Stimulated activated naive CD8-positive, alpha-beta T cell treated with anti-CD3 and anti-CD28 coated beads, Interleukin-15, Interleukin-2, amounts not matched to agents 100 ng/mL and 50 ng/mL, for 24 hours (primary cell): ENCODE results near the gene KPNA6.

Experiments used
- H3K27ac Mint-ChIP-seq: one replicate; pipeline ENCODE4 v1.8.0; 2021; ENCODE audit warnings: mild to moderate bottlenecking, mixed read lengths
- H3K27me3 Mint-ChIP-seq: one replicate; pipeline ENCODE4 v1.8.0; 2021; ENCODE audit warnings: mixed read lengths
- H3K36me3 Mint-ChIP-seq: one replicate; pipeline ENCODE4 v1.8.0; 2021; ENCODE audit warnings: low read depth, mixed read lengths
- H3K4me1 Mint-ChIP-seq: one replicate; pipeline ENCODE4 v1.8.0; 2021; ENCODE audit warnings: low read depth, mixed read lengths
- H3K4me3 Mint-ChIP-seq: one replicate; pipeline ENCODE4 v1.8.0; 2021; ENCODE audit warnings: mild to moderate bottlenecking, mixed read lengths
- H3K9me3 Mint-ChIP-seq: one replicate; pipeline ENCODE4 v1.8.0; 2021; ENCODE audit warnings: mixed read lengths

Gene KPNA6

GRCh38 chr1:32201011-32201855 is 93.4 kb downstream of the KPNA6 start:
- peak overlapping the region; percentile 75 for H3K4me3 Mint-ChIP-seq
- peak overlapping the region; percentile 87 for H3K27ac Mint-ChIP-seq
- peaks cover 77% of the 10 kb centered on the region for H3K4me1 Mint-ChIP-seq
- H3K36me3 Mint-ChIP-seq, result peaks cover 20% of the 10 kb centered on the region
- no peaks in the 10 kb centered on the region for H3K27me3 Mint-ChIP-seq
- H3K9me3 Mint-ChIP-seq, result no peaks in the 10 kb centered on the region

GRCh38 chr1:32204943-32205361 is 97.1 kb downstream of the KPNA6 start:
- H3K36me3 Mint-ChIP-seq, result peaks cover 6% of the 10 kb centered on the region
- H3K4me3 Mint-ChIP-seq, result peak overlapping the region; percentile 89
- H3K27me3 Mint-ChIP-seq, result no peaks in the 10 kb centered on the region
- H3K27ac Mint-ChIP-seq, result no peak overlapping the region
- H3K4me1 Mint-ChIP-seq, result peaks cover 56% of the 10 kb centered on the region
- H3K9me3 Mint-ChIP-seq, result no peaks in the 10 kb centered on the region

GRCh38 chr1:32205401-32206370 is 97.8 kb downstream of the KPNA6 start, which contains the start of gene IQCC:
Gene IQCC (plus strand): TSS chr1:32205671. CDS start chr1:32205682, 11 bp downstream.
- Mint-ChIP-seq H3K4me1 (peaks cover 49% of the 10 kb centered on the region), H3K27me3 (no peaks in the 10 kb centered on the region), H3K9me3 (no peaks in the 10 kb centered on the region), H3K27ac (peak within 1 kb of the TSS; percentile 83), H3K4me3 (peak within 1 kb of the TSS; percentile 89), H3K36me3 (peaks cover 6% of the 10 kb centered on the region)

- Mint-ChIP-seq H3K27me3 (no peaks in the 10 kb centered on the region), H3K27ac (no peak overlapping the region), H3K4me1 (peaks cover 30% of the 10 kb centered on the region), H3K4me3 (no peak overlapping the region), H3K9me3 (no peaks in the 10 kb centered on the region), H3K36me3 (peaks cover 6% of the 10 kb centered on the region)
Measured at GRCh38 chr1:32208469-32208868, 100.6 kb downstream of the KPNA6 start.

GRCh38 chr1:32208891-32209328 is 101.1 kb downstream of the KPNA6 start, which contains the start of gene DCDC2B:
Gene DCDC2B (plus strand): TSS chr1:32209089. CDS start chr1:32209094, 5 bp downstream.
- Mint-ChIP-seq H3K27ac (no peak within 1 kb of the TSS), H3K4me1 (peaks cover 28% of the 10 kb centered on the region), H3K4me3 (no peak within 1 kb of the TSS), H3K36me3 (peaks cover 6% of the 10 kb centered on the region), H3K27me3 (no peaks in the 10 kb centered on the region), H3K9me3 (no peaks in the 10 kb centered on the region)

- no peak overlapping the region for H3K27ac Mint-ChIP-seq
- H3K36me3 Mint-ChIP-seq, result peaks cover 9% of the 10 kb centered on the region
- H3K4me3 Mint-ChIP-seq, result no peak overlapping the region
- H3K27me3 Mint-ChIP-seq, result no peaks in the 10 kb centered on the region
- peaks cover 6% of the 10 kb centered on the region for H3K4me1 Mint-ChIP-seq
- H3K9me3 Mint-ChIP-seq, result no peaks in the 10 kb centered on the region
Measured at GRCh38 chr1:32215629-32216480, 108.0 kb downstream of the KPNA6 start.

- no peak overlapping the region for H3K27ac Mint-ChIP-seq
- no peak overlapping the region for H3K4me3 Mint-ChIP-seq
- H3K27me3 Mint-ChIP-seq, result no peaks in the 10 kb centered on the region
- H3K36me3 Mint-ChIP-seq, result peaks cover 9% of the 10 kb centered on the region
- H3K9me3 Mint-ChIP-seq, result no peaks in the 10 kb centered on the region
- H3K4me1 Mint-ChIP-seq, result peaks cover 13% of the 10 kb centered on the region
Measured at GRCh38 chr1:32216566-32216965, 108.7 kb downstream of the KPNA6 start.

- H3K4me3 Mint-ChIP-seq, result no peak overlapping the region
- H3K27me3 Mint-ChIP-seq, result no peaks in the 10 kb centered on the region
- H3K27ac Mint-ChIP-seq, result no peak overlapping the region
- peaks cover 29% of the 10 kb centered on the region for H3K4me1 Mint-ChIP-seq
- no peaks in the 10 kb centered on the region for H3K9me3 Mint-ChIP-seq
- H3K36me3 Mint-ChIP-seq, result peaks cover 24% of the 10 kb centered on the region
Measured at GRCh38 chr1:32219022-32219421, 111.2 kb downstream of the KPNA6 start.

GRCh38 chr1:32220746-32221580 is 113.1 kb downstream of the KPNA6 start:
- Mint-ChIP-seq H3K27ac (peak overlapping the region; percentile 93), H3K4me3 (peak overlapping the region; percentile 92), H3K4me1 (peaks cover 38% of the 10 kb centered on the region), H3K27me3 (no peaks in the 10 kb centered on the region), H3K9me3 (no peaks in the 10 kb centered on the region), H3K36me3 (peaks cover 35% of the 10 kb centered on the region)

- Mint-ChIP-seq H3K9me3 (no peaks in the 10 kb centered on the region), H3K4me3 (peak overlapping the region; percentile 92), H3K36me3 (peaks cover 34% of the 10 kb centered on the region), H3K27ac (peak overlapping the region; percentile 93), H3K4me1 (peaks cover 38% of the 10 kb centered on the region), H3K27me3 (no peaks in the 10 kb centered on the region)
Measured at GRCh38 chr1:32221581-32221979, 113.7 kb downstream of the KPNA6 start.

- peak within 1 kb of the TSS; percentile 92 for H3K4me3 Mint-ChIP-seq
- H3K36me3 Mint-ChIP-seq, result peaks cover 35% of the 10 kb centered on the region
- peak within 1 kb of the TSS; percentile 93 for H3K27ac Mint-ChIP-seq
- H3K27me3 Mint-ChIP-seq, result no peaks in the 10 kb centered on the region
- H3K9me3 Mint-ChIP-seq, result no peaks in the 10 kb centered on the region
- H3K4me1 Mint-ChIP-seq, result peaks cover 38% of the 10 kb centered on the region
Measured at GRCh38 chr1:32221980-32222755, 114.3 kb downstream of the KPNA6 start, which contains the start of the genes EIF3I and TMEM234. Gene EIF3I (plus strand): TSS chr1:32222407. CDS start chr1:32222442, 35 bp downstream. Gene TMEM234 (minus strand): TSS chr1:32222353. CDS start chr1:32222322, 31 bp downstream.

GRCh38 chr1:32223683-32224082 is 115.8 kb downstream of the KPNA6 start:
- Mint-ChIP-seq H3K9me3 (no peaks in the 10 kb centered on the region), H3K27me3 (no peaks in the 10 kb centered on the region), H3K27ac (peak overlapping the region; percentile 93), H3K4me3 (peak overlapping the region; percentile 92), H3K4me1 (peaks cover 38% of the 10 kb centered on the region), H3K36me3 (peaks cover 50% of the 10 kb centered on the region)

- Mint-ChIP-seq H3K27me3 (no peaks in the 10 kb centered on the region), H3K27ac (peak overlapping the region; percentile 65), H3K9me3 (no peaks in the 10 kb centered on the region), H3K36me3 (peaks cover 56% of the 10 kb centered on the region), H3K4me3 (peak overlapping the region; percentile 92), H3K4me1 (peaks cover 38% of the 10 kb centered on the region)
Measured at GRCh38 chr1:32224285-32224684, 116.4 kb downstream of the KPNA6 start.
